NCI-H1105 (cell line): Measurements from ENCODE around the gene ARF1.

Source experiments
- DNase-seq: peaks from one replicate; lab custom pipeline; 2025; lab: John Stamatoyannopoulos, UW

The ARF1 gene

GRCh38 chr1:228082214-228082917 is at the start of gene ARF1:
Gene ARF1 (plus strand): TSS chr1:228082708. CDS start chr1:228097115, 14,407 bp downstream.
- DNase-seq: peak; percentile 74

- DNase-seq: no peak
Measured at GRCh38 chr1:228033376-228033775, 49.1 kb upstream of the ARF1 start.

GRCh38 chr1:228034954-228035837 is 47.3 kb upstream of the ARF1 start:
- no peak for DNase-seq

GRCh38 chr1:228035844-228036243 is 46.7 kb upstream of the ARF1 start:
- DNase-seq: no peak

- DNase-seq: no peak
Measured at GRCh38 chr1:228036701-228037231, 45.7 kb upstream of the ARF1 start.

- no peak for DNase-seq
Measured at GRCh38 chr1:228037401-228038386, 44.8 kb upstream of the ARF1 start.

GRCh38 chr1:228038387-228039005 is 44.0 kb upstream of the ARF1 start:
- DNase-seq: no peak

- no peak for DNase-seq
Measured at GRCh38 chr1:228039006-228039903, 43.3 kb upstream of the ARF1 start.

GRCh38 chr1:228039986-228040385 is 42.5 kb upstream of the ARF1 start:
- DNase-seq: no peak

- DNase-seq: no peak
Measured at GRCh38 chr1:228041316-228041715, 41.2 kb upstream of the ARF1 start.

GRCh38 chr1:228042508-228042907 is 40.0 kb upstream of the ARF1 start:
- no peak for DNase-seq

- no peak for DNase-seq
Measured at GRCh38 chr1:228043281-228043848, 39.1 kb upstream of the ARF1 start.

GRCh38 chr1:228044961-228045360 is 37.5 kb upstream of the ARF1 start:
- no peak for DNase-seq

GRCh38 chr1:228045405-228045804 is 37.1 kb upstream of the ARF1 start:
- DNase-seq: no peak

- no peak for DNase-seq
Measured at GRCh38 chr1:228045871-228046270, 36.6 kb upstream of the ARF1 start.

GRCh38 chr1:228046421-228047182 is 35.9 kb upstream of the ARF1 start:
- no peak for DNase-seq

GRCh38 chr1:228047183-228047466 is 35.4 kb upstream of the ARF1 start:
- DNase-seq: no peak

GRCh38 chr1:228048120-228048519 is 34.4 kb upstream of the ARF1 start:
- DNase-seq: no peak

GRCh38 chr1:228048659-228049298 is 33.7 kb upstream of the ARF1 start:
- no peak for DNase-seq
